Lower lobe of right lung (tissue), 2 donors: ENCODE results near the gene ZIC2. TPM values are rescaled to one million over a fixed set of nuclear protein-coding genes. Genes with fewer than 3 reads are reported as not detected.

Source experiments
- ATAC-seq, 2 donors: fragments of 200-7000 bp; cut with Tn5 transposase; one replicate each; pipeline ENCODE4 v1.9.1; 2020 to 2022; ENCODE audit warnings: mild to moderate bottlenecking in 2 of 2, moderate library complexity in 2 of 2
- DNase-seq: peaks from one replicate; pipeline ENCODE4 v3.0.0-alpha.2; 2020
- H3K27ac ChIP-seq: fragments of 200-600 bp; one replicate; pipeline ENCODE4 v1.8.0; 2022
- H3K27me3 ChIP-seq: fragments of 200-600 bp; one replicate; pipeline ENCODE4 v1.8.0; 2022; ENCODE audit warnings: low read depth
- H3K36me3 ChIP-seq: fragments of 200-600 bp; one replicate; pipeline ENCODE4 v1.8.0; 2022; ENCODE audit warnings: mild to moderate bottlenecking
- H3K4me1 ChIP-seq: fragments of 200-600 bp; one replicate; pipeline ENCODE4 v1.8.0; 2022
- H3K4me3 ChIP-seq: fragments of 200-600 bp; one replicate; pipeline ENCODE4 v1.8.0; 2022; ENCODE audit warnings: mild to moderate bottlenecking
- H3K9me3 ChIP-seq: fragments of 200-600 bp; one replicate; pipeline ENCODE4 v1.8.0; 2022
- CTCF ChIP-seq: fragments of 200-600 bp; IDR thresholded peaks from one replicate; pipeline ENCODE4 v1.8.0; 2022; ENCODE audit warnings: antibody characterized with exemption, mild to moderate bottlenecking
- intact Hi-C: fragments of 100-400 bp; cut with DNase I; formaldehyde crosslinking; loops from one replicate; pipeline ENCODE4 v1.11.0; 2022
- total RNA-seq: library from RNA; stranded (reverse); fragmentation: NEBNext Ultra II Directional; extraction: Animal tissue kit (Norgen Biotek cat#: 25700); gene quantifications from one replicate; pipeline ENCODE4 v1.2.1, GENCODE V29; 2021
- donor health status: DM: no; HTN: yes; CAD: no; lungs with severe emphysema.

The ZIC2 gene
- total RNA-seq, 1 donor from 2014 or later: not detected

- Histone ChIP-seq H3K27me3 (peaks cover 96% of the 10 kb centered on the region), H3K4me1 (peaks cover 34% of the 10 kb centered on the region), H3K27ac (no peak overlapping the region), H3K4me3 (peak overlapping the region; percentile 38), H3K9me3 (no peaks in the 10 kb centered on the region), H3K36me3 (no peaks in the 10 kb centered on the region)
- DNase-seq: no peak
- ATAC-seq: peak; percentile 7 to 32
- intact Hi-C loops: no loop called here
- TF ChIP-seq CTCF: no peak
Measured at GRCh38 chr13:99956473-99957349, 24.9 kb upstream of the ZIC2 start.

- Histone ChIP-seq H3K27me3 (peaks cover 97% of the 10 kb centered on the region), H3K4me3 (no peak overlapping the region), H3K4me1 (peaks cover 34% of the 10 kb centered on the region), H3K9me3 (no peaks in the 10 kb centered on the region), H3K27ac (no peak overlapping the region), H3K36me3 (no peaks in the 10 kb centered on the region)
- DNase-seq (no peak), ATAC-seq (no peak)
- no peak for TF ChIP-seq CTCF
- intact Hi-C loops: no loop called here
Measured at GRCh38 chr13:99958406-99959126, 23.0 kb upstream of the ZIC2 start.

- ATAC-seq: no peak
- H3K4me1 ChIP-seq: peaks cover 34% of the 10 kb centered on the region
- TF ChIP-seq CTCF: no peak
- DNase-seq: no peak
- intact Hi-C loops: no loop called here
- no peak overlapping the region for H3K4me3 ChIP-seq
- H3K27ac ChIP-seq: no peak overlapping the region
- H3K9me3 ChIP-seq: no peaks in the 10 kb centered on the region
- peaks cover 97% of the 10 kb centered on the region for H3K27me3 ChIP-seq
- no peaks in the 10 kb centered on the region for H3K36me3 ChIP-seq
Measured at GRCh38 chr13:99959127-99959539, 22.5 kb upstream of the ZIC2 start.

- peak in 1 of 2 donors; percentile 15 for ATAC-seq
- peak overlapping the region; percentile 2 for H3K4me3 ChIP-seq
- H3K36me3 ChIP-seq: no peaks in the 10 kb centered on the region
- H3K27me3 ChIP-seq: peaks cover 97% of the 10 kb centered on the region
- DNase-seq: no peak
- intact Hi-C loops: no loop called here
- H3K27ac ChIP-seq: no peak overlapping the region
- peak; percentile 6 for TF ChIP-seq CTCF
- no peaks in the 10 kb centered on the region for H3K9me3 ChIP-seq
- peaks cover 34% of the 10 kb centered on the region for H3K4me1 ChIP-seq
Measured at GRCh38 chr13:99959540-99960230, 21.9 kb upstream of the ZIC2 start.

GRCh38 chr13:99960663-99961311 lies 20.8 kb upstream of the ZIC2 start:
- Histone ChIP-seq H3K4me3 (no peak overlapping the region), H3K9me3 (no peaks in the 10 kb centered on the region), H3K27ac (no peak overlapping the region), H3K27me3 (peaks cover 97% of the 10 kb centered on the region), H3K36me3 (no peaks in the 10 kb centered on the region), H3K4me1 (peaks cover 29% of the 10 kb centered on the region)
- DNase-seq: no peak
- intact Hi-C loops: no loop called here
- no peak for ATAC-seq
- TF ChIP-seq CTCF: no peak
